WTC11 (cell line): Measurements from ENCODE around the gene PFDN2. TPM values are rescaled to one million over a fixed set of nuclear protein-coding genes. Genes with fewer than 3 reads are reported as not detected.

ENCODE experiments used
- ATAC-seq: fragments of 200-7000 bp; cut with Tn5 transposase; 2 replicates; pipeline ENCODE4 v1.10.0; 2021; ENCODE audit warnings: mild to moderate bottlenecking, moderate library complexity
- CTCF ChIA-PET: fragments of 300-600 bp; sonication (Branson Sonifier 250); formaldehyde crosslinking; loops from one replicate; lab custom pipeline; 2021; ENCODE audit warnings: antibody characterized with exemption; lab: Charles Lee
- POLR2A ChIA-PET: fragments of 350-600 bp; sonication (Branson Sonifier 250); formaldehyde crosslinking; loops from one replicate; lab custom pipeline; 2021; ENCODE audit warnings: antibody characterized with exemption; lab: Charles Lee
- DNase-seq: peaks from one replicate; pipeline ENCODE4 v3.0.0; 2021; ENCODE audit warnings: low spot score
- H3K27ac Mint-ChIP-seq: 2 replicates; pipeline ENCODE4 v1.8.0; 2021; ENCODE audit warnings: mixed read lengths
- H3K27me3 Mint-ChIP-seq: 2 replicates; pipeline ENCODE4 v1.8.0; 2021; ENCODE audit warnings: low read depth, mild to moderate bottlenecking, moderate library complexity, mixed read lengths
- H3K36me3 Mint-ChIP-seq: 2 replicates; pipeline ENCODE4 v1.8.0; 2021; ENCODE audit warnings: mixed read lengths
- H3K4me1 Mint-ChIP-seq: 2 replicates; pipeline ENCODE4 v1.8.0; 2022; ENCODE audit warnings: mixed read lengths
- H3K4me3 Mint-ChIP-seq: 2 replicates; pipeline ENCODE4 v1.8.0; 2021; ENCODE audit warnings: mild to moderate bottlenecking, moderate library complexity, mixed read lengths
- H3K9me3 Mint-ChIP-seq: 2 replicates; pipeline ENCODE4 v1.8.0; 2021; ENCODE audit warnings: mixed read lengths
- ATF1 ChIP-seq: sonication (generic); formaldehyde crosslinking; IDR thresholded peaks from 2 replicates; pipeline ENCODE4 v1.8.1; 2023; ENCODE audit warnings: mild to moderate bottlenecking, moderate library complexity, missing genetic modification reagents
- E2F5 ChIP-seq: sonication (generic); formaldehyde crosslinking; IDR thresholded peaks from 2 replicates; pipeline ENCODE4 v1.8.1; 2022; ENCODE audit warnings: mild to moderate bottlenecking, moderate library complexity, missing genetic modification reagents
- ESRRA ChIP-seq: sonication (generic); formaldehyde crosslinking; IDR thresholded peaks from 2 replicates; pipeline ENCODE4 v1.8.1; 2022; ENCODE audit warnings: mild to moderate bottlenecking, missing genetic modification reagents, borderline replicate concordance
- FOXK1 ChIP-seq: sonication (generic); formaldehyde crosslinking; IDR thresholded peaks from 2 replicates; pipeline ENCODE4 v1.8.0; 2022; ENCODE audit warnings: mild to moderate bottlenecking, moderate library complexity, missing genetic modification reagents
- GABPB1 ChIP-seq: sonication (generic); formaldehyde crosslinking; IDR thresholded peaks from 2 replicates; pipeline ENCODE4 v1.8.1; 2023; ENCODE audit warnings: mild to moderate bottlenecking, missing genetic modification reagents
- IRF2 ChIP-seq: sonication (generic); formaldehyde crosslinking; IDR thresholded peaks from 2 replicates; pipeline ENCODE4 v1.8.0; 2022; ENCODE audit warnings: low read depth, missing genetic modification reagents, borderline replicate concordance
- JAZF1 ChIP-seq: fragments of 250-450 bp; sonication (Bioruptor Pico); IDR thresholded peaks from 2 replicates; pipeline ENCODE4 v1.9.0; 2021; ENCODE audit warnings: moderate library complexity, mild to moderate bottlenecking, inconsistent platforms
- JUN ChIP-seq: sonication (generic); formaldehyde crosslinking; IDR thresholded peaks from 2 replicates; pipeline ENCODE4 v1.8.0; 2023; ENCODE audit warnings: mild to moderate bottlenecking, missing genetic modification reagents
- MLX ChIP-seq: sonication (generic); formaldehyde crosslinking; IDR thresholded peaks from 2 replicates; pipeline ENCODE4 v1.8.1; 2023; ENCODE audit warnings: mild to moderate bottlenecking, missing genetic modification reagents, moderate library complexity
- NFATC4 ChIP-seq: fragments of 250-450 bp; sonication (Bioruptor Pico); IDR thresholded peaks from 2 replicates; pipeline ENCODE4 v1.9.0; 2021; ENCODE audit warnings: mild to moderate bottlenecking
- NFE2L1 ChIP-seq: sonication (generic); formaldehyde crosslinking; IDR thresholded peaks from 2 replicates; pipeline ENCODE4 v1.8.1; 2023; ENCODE audit warnings: missing genetic modification reagents
- NR2C2 ChIP-seq: sonication (generic); formaldehyde crosslinking; IDR thresholded peaks from 2 replicates; pipeline ENCODE4 v1.8.0; 2022; ENCODE audit warnings: mild to moderate bottlenecking, missing genetic modification reagents
- PRRX2 ChIP-seq: fragments of 250-450 bp; sonication (Bioruptor Pico); IDR thresholded peaks from 2 replicates; pipeline ENCODE4 v1.8.0; 2021; ENCODE audit warnings: mild to moderate bottlenecking
- SP1 ChIP-seq: sonication (generic); formaldehyde crosslinking; conservative IDR thresholded peaks from 2 replicates; pipeline ENCODE4 v1.8.1; 2022; ENCODE audit warnings: missing genetic modification reagents
- TCF7 ChIP-seq: sonication (generic); formaldehyde crosslinking; IDR thresholded peaks from 2 replicates; pipeline ENCODE4 v1.8.0; 2022; ENCODE audit warnings: mild to moderate bottlenecking, low read depth, missing genetic modification reagents, moderate library complexity
- TP53 ChIP-seq: sonication (generic); formaldehyde crosslinking; IDR thresholded peaks from 2 replicates; pipeline ENCODE4 v1.8.1; 2023; ENCODE audit warnings: mild to moderate bottlenecking, missing genetic modification reagents
- USF1 ChIP-seq: sonication (generic); formaldehyde crosslinking; IDR thresholded peaks from 2 replicates; pipeline ENCODE4 v1.8.0; 2022; ENCODE audit warnings: mild to moderate bottlenecking, missing genetic modification reagents
- USF2 ChIP-seq: sonication (generic); formaldehyde crosslinking; IDR thresholded peaks from 2 replicates; pipeline ENCODE4 v1.8.1; 2023; ENCODE audit warnings: mild to moderate bottlenecking, missing genetic modification reagents, moderate library complexity
- ZBTB21 ChIP-seq: sonication (generic); formaldehyde crosslinking; IDR thresholded peaks from 2 replicates; pipeline ENCODE4 v1.8.1; 2023; ENCODE audit warnings: mild to moderate bottlenecking, missing genetic modification reagents, borderline replicate concordance
- ZNF121 ChIP-seq: sonication (generic); formaldehyde crosslinking; IDR thresholded peaks from 2 replicates; pipeline ENCODE4 v1.8.0; 2023; ENCODE audit warnings: missing genetic modification reagents
- ZNF281 ChIP-seq: sonication (generic); formaldehyde crosslinking; IDR thresholded peaks from 2 replicates; pipeline ENCODE4 v1.8.0; 2023; ENCODE audit warnings: mild to moderate bottlenecking, missing genetic modification reagents
- ZNF416 ChIP-seq: fragments of 250-450 bp; sonication (Bioruptor Pico); IDR thresholded peaks from 2 replicates; pipeline ENCODE4 v1.9.0; 2021; ENCODE audit warnings: mild to moderate bottlenecking, inconsistent platforms
- total RNA-seq: library from RNA; stranded (reverse); gene quantifications from 3 replicates; pipeline ENCODE4 v1.2.3, GENCODE V29; 2021
- TF ChIP-seq, protein P1 (sequence below): fragments of 250-450 bp; sonication (Bioruptor Pico); IDR thresholded peaks from 2 replicates; pipeline ENCODE4 v1.9.0; 2021; ENCODE audit warnings: mild to moderate bottlenecking
- TF ChIP-seq, protein P2 (sequence below): sonication (generic); formaldehyde crosslinking; conservative IDR thresholded peaks from 2 replicates; pipeline ENCODE4 v1.8.1; 2023; ENCODE audit warnings: mild to moderate bottlenecking, low read depth, missing genetic modification reagents, moderate library complexity
- TF ChIP-seq, protein P3 (sequence below): fragments of 250-450 bp; sonication (Bioruptor Pico); IDR thresholded peaks from 2 replicates; pipeline ENCODE4 v2.1.2; 2022; ENCODE audit warnings: mild to moderate bottlenecking, moderate library complexity

Gene PFDN2
- total RNA-seq, 1 experiment from 2014 or later: 92.6 TPM

DNA sequence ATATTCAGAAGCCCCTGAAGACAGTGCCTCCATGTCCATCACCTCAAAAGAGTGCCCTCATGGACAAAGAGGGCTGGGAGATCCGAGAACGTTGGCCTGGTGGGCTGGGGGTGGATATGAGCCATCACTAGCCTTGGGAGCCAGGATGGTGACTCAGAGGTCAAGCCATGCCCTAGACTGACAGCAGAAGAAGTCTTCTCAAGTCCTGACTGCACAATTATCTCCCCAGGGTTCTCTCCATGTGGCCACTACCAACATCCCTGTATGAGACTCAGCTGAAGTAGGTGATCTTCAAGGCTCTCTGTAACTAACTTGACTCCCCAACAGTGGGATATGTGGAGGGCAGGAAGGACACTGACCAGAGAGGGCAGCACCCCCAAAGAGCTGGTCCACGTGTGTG is 64.9 kb downstream of the PFDN2 start:
- ATAC-seq (no peak), DNase-seq (no peak)
- H3K27me3 Mint-ChIP-seq: peaks cover 29% of the 10 kb centered on the region
- no peak overlapping the region for H3K4me3 Mint-ChIP-seq
- H3K9me3 Mint-ChIP-seq: peaks cover 10% of the 10 kb centered on the region
- CTCF ChIA-PET: interaction anchor here (0.7 to 0.9 kb wide), 2 partner anchors 19 to 99 kb away, joined by 3 read pairs; partner anchors contain the start of gene ITLN2
- no peak overlapping the region for H3K27ac Mint-ChIP-seq
- TF ChIP-seq ESRRA (CRISPR knock-in tag) (no peak), JAZF1 (no peak), SP1 (CRISPR knock-in tag) (no peak), ZNF281 (CRISPR knock-in tag) (no peak), NFE2L1 (no peak), ZNF121 (no peak), IRF2 (no peak), ZNF416 (CRISPR knock-in tag) (no peak), E2F5 (CRISPR knock-in tag) (no peak), TP53 (CRISPR knock-in tag) (no peak), FOXK1 (CRISPR knock-in tag) (no peak), GABPB1 (CRISPR knock-in tag) (no peak), JUN (CRISPR knock-in tag) (no peak)
- TF ChIP-seq, protein P1, sequence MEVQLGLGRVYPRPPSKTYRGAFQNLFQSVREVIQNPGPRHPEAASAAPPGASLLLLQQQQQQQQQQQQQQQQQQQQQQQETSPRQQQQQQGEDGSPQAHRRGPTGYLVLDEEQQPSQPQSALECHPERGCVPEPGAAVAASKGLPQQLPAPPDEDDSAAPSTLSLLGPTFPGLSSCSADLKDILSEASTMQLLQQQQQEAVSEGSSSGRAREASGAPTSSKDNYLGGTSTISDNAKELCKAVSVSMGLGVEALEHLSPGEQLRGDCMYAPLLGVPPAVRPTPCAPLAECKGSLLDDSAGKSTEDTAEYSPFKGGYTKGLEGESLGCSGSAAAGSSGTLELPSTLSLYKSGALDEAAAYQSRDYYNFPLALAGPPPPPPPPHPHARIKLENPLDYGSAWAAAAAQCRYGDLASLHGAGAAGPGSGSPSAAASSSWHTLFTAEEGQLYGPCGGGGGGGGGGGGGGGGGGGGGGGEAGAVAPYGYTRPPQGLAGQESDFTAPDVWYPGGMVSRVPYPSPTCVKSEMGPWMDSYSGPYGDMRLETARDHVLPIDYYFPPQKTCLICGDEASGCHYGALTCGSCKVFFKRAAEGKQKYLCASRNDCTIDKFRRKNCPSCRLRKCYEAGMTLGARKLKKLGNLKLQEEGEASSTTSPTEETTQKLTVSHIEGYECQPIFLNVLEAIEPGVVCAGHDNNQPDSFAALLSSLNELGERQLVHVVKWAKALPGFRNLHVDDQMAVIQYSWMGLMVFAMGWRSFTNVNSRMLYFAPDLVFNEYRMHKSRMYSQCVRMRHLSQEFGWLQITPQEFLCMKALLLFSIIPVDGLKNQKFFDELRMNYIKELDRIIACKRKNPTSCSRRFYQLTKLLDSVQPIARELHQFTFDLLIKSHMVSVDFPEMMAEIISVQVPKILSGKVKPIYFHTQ: no peak
- TF ChIP-seq, protein P2, sequence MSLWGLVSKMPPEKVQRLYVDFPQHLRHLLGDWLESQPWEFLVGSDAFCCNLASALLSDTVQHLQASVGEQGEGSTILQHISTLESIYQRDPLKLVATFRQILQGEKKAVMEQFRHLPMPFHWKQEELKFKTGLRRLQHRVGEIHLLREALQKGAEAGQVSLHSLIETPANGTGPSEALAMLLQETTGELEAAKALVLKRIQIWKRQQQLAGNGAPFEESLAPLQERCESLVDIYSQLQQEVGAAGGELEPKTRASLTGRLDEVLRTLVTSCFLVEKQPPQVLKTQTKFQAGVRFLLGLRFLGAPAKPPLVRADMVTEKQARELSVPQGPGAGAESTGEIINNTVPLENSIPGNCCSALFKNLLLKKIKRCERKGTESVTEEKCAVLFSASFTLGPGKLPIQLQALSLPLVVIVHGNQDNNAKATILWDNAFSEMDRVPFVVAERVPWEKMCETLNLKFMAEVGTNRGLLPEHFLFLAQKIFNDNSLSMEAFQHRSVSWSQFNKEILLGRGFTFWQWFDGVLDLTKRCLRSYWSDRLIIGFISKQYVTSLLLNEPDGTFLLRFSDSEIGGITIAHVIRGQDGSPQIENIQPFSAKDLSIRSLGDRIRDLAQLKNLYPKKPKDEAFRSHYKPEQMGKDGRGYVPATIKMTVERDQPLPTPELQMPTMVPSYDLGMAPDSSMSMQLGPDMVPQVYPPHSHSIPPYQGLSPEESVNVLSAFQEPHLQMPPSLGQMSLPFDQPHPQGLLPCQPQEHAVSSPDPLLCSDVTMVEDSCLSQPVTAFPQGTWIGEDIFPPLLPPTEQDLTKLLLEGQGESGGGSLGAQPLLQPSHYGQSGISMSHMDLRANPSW (CRISPR knock-in tag): no peak
- TF ChIP-seq, all 79 proteins: peak for 0
- no peaks in the 10 kb centered on the region for H3K4me1 Mint-ChIP-seq
- peaks cover 6% of the 10 kb centered on the region for H3K36me3 Mint-ChIP-seq
- POLR2A ChIA-PET: no interaction called here

- ChIA-PET POLR2A (no interaction called here), CTCF (interaction anchor here (0.6 kb wide), 1 partner anchor 12 kb away, joined by 8 read pairs; no protein-coding TSS in a partner anchor)
- Mint-ChIP-seq H3K36me3 (peaks cover 18% of the 10 kb centered on the region), H3K4me3 (no peak overlapping the region), H3K9me3 (peaks cover 26% of the 10 kb centered on the region), H3K4me1 (peaks cover 5% of the 10 kb centered on the region), H3K27me3 (peaks cover 45% of the 10 kb centered on the region), H3K27ac (no peak overlapping the region)
- ATAC-seq: no peak
- no peak for DNase-seq
- TF ChIP-seq NR2C2 (CRISPR knock-in tag) (no peak), PRRX2 (CRISPR knock-in tag) (no peak), ZBTB21 (CRISPR knock-in tag) (no peak), NFATC4 (CRISPR knock-in tag) (no peak), TCF7 (CRISPR knock-in tag) (no peak), ATF1 (no peak), USF2 (no peak), USF1 (CRISPR knock-in tag) (no peak), MLX (no peak), NFE2L1 (no peak), JAZF1 (no peak)
- TF ChIP-seq, protein P3, sequence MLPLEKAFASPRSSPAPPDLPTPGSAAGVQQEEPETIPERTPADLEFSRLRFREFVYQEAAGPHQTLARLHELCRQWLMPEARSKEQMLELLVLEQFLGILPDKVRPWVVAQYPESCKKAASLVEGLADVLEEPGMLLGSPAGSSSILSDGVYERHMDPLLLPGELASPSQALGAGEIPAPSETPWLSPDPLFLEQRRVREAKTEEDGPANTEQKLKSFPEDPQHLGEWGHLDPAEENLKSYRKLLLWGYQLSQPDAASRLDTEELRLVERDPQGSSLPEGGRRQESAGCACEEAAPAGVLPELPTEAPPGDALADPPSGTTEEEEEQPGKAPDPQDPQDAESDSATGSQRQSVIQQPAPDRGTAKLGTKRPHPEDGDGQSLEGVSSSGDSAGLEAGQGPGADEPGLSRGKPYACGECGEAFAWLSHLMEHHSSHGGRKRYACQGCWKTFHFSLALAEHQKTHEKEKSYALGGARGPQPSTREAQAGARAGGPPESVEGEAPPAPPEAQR (CRISPR knock-in tag): no peak
These were observed 66.6 kb downstream of the PFDN2 start for GRCh38 chr1:161051219-161051618.
